ENCODE data around the gene ZFYVE16. TPM values are rescaled to one million over a fixed set of nuclear protein-coding genes. Genes with fewer than 3 reads are reported as not detected.

The ZFYVE16 gene
- total and polyA plus RNA-seq, 2 donors (not counting 1 experiment from before 2014, with no cell fraction given): 12.9 to 34.2 TPM

GRCh38 chr5:80516826-80517225, 109.0 kb downstream of the ZFYVE16 start:
- Histone ChIP-seq H3K27ac (ENCODE audit: insufficient read depth, low read length) (no peak overlapping the region), H3K9me3 (ENCODE audit: control insufficient read depth, insufficient read depth, low read depth, low read length) (no peaks in the 10 kb centered on the region), H3K79me2 (ENCODE audit: control insufficient read depth, insufficient read depth, low read length) (no peaks in the 10 kb centered on the region), H3K4me1 (ENCODE audit: control insufficient read depth, extremely low read depth, insufficient read depth, low read length) (no peaks in the 10 kb centered on the region), H3K27me3 (ENCODE audit: control insufficient read depth, insufficient read depth, low read length) (no peaks in the 10 kb centered on the region), H3K9ac (ENCODE audit: insufficient read depth, low read length) (no peak overlapping the region), H3K4me3 (replicated peaks in 1 of 4; ENCODE audit: control extremely low read depth in 1 of 4, insufficient read depth in 1 of 4, low read depth in 3 of 4, low read length in 4 of 4) (no peak overlapping the region), H4K20me1 (ENCODE audit: control insufficient read depth, extremely low read depth, insufficient read depth, low read length) (no peaks in the 10 kb centered on the region), H3K36me3 (ENCODE audit: control insufficient read depth, insufficient read depth, low read length) (no peaks in the 10 kb centered on the region), H2AFZ (ENCODE audit: low read length) (no peak overlapping the region), H3K4me2 (ENCODE audit: extremely low read depth, insufficient read depth, low read length) (no peak overlapping the region)
- no peak for TF ChIP-seq CTCF (conservative IDR thresholded peaks at IDR 0.05 in 1 of 2, IDR thresholded peaks at IDR 0.05 in 1 of 2; ENCODE audit: low read depth in 1 of 2, low read length in 2 of 2)
- TF ChIP-seq EZH2 (IDR thresholded peaks at IDR 0.05; ENCODE audit: low read length, missing control alignments): no peak
- DNase-seq (ENCODE audit: low read depth in 2 of 2): peak; percentile 57 to 91

Other genes with a start within 250 kb of the ZFYVE16 start
- gene SERINC5, start 152.0 kb upstream of the ZFYVE16 start, total RNA-seq: 10.9 and 11.3 TPM in 2 replicates
- 8.9 and 9.5 TPM in 2 replicates for gene SERINC5, start 152.0 kb upstream of the ZFYVE16 start, polyA plus RNA-seq
- gene SPZ1, start 88.1 kb upstream of the ZFYVE16 start, total RNA-seq: not detected in 2 replicates
- gene SPZ1, start 88.1 kb upstream of the ZFYVE16 start, polyA plus RNA-seq: not detected in 2 replicates
- 3.9 and 4.8 TPM in 2 replicates for gene FAM151B, start 80.0 kb downstream of the ZFYVE16 start, total RNA-seq
- gene FAM151B, start 80.0 kb downstream of the ZFYVE16 start, polyA plus RNA-seq: 3.0 and 4.9 TPM in 2 replicates
- not detected in 2 replicates for gene ANKRD34B, start 162.2 kb downstream of the ZFYVE16 start, total RNA-seq
- not detected in 2 replicates for gene ANKRD34B, start 162.2 kb downstream of the ZFYVE16 start, polyA plus RNA-seq
- gene MSH3, start 246.6 kb downstream of the ZFYVE16 start, total RNA-seq: 12.1 and 14.4 TPM in 2 replicates
- 9.1 and 9.3 TPM in 2 replicates for gene MSH3, start 246.6 kb downstream of the ZFYVE16 start, polyA plus RNA-seq
- gene DHFR, start 246.9 kb downstream of the ZFYVE16 start, total RNA-seq: 4.4 and 9.7 TPM in 2 replicates
- 22.2 and 55.3 TPM in 2 replicates for gene DHFR, start 246.9 kb downstream of the ZFYVE16 start, polyA plus RNA-seq